Kidney tubule cell (primary cell): ENCODE measurements around the gene LHFPL2.
A peak's percentile ranks its signal among the peaks of the same experiment; 100 is the strongest.

Source experiments
- DNase-seq: peaks from one replicate; pipeline ENCODE4 v3.0.0-alpha.2; 2018; ENCODE audit warnings: low spot score

LHFPL2 gene

GRCh38 chr5:78568212-78568611, 80.4 kb downstream of the LHFPL2 start:
- no peak for DNase-seq

DNA sequence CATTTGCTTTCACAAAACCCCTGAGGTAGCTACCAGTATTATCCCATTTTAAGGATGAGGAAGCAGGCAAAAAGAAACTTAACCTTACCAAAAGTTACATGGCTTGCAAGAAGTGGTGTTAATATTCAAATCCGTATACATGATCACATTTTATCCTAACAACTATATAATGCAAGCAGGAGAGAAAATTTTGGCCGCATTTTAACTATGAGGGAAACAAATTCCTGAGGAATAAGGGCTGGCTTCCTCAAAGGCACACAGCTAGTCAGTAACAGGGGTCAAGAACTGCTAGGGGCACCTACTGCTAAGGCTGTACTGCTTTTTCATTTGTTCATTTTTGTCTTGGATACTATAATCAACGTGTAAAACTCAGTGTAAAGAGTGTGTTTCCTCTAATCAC, 81.0 kb downstream of the LHFPL2 start:
- DNase-seq, result no peak

DNA sequence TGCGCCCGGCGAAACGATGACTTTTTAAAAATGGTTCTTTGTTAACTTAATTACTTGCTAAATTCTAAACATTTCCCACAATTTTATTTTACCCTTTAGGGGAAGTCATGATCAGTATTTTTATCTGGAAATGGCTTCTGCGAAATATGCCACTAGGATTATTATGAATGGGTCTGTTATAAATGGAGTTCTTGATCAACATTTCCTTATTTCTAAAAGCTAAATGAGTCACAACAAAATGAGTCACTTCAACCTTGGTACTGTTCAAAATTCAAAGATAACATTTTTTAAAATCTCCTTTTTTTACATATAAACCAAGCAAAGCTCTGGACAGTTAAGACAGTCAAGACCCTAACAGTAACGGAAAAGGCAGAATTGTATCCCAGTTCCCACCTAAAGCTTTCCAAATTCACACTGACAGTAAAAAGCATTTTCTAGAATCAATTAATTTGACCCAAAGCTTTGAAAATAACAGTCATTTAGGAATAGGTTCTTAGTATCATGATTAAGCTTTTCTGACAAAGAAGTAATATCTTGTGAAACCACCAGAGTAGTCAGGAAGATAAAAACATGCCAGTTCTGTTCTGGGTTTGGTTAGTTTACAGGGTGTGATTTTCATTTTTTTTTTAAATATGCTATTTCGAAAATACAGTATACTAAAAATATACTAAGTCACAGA, 81.7 kb downstream of the LHFPL2 start:
- DNase-seq, result no peak

DNA sequence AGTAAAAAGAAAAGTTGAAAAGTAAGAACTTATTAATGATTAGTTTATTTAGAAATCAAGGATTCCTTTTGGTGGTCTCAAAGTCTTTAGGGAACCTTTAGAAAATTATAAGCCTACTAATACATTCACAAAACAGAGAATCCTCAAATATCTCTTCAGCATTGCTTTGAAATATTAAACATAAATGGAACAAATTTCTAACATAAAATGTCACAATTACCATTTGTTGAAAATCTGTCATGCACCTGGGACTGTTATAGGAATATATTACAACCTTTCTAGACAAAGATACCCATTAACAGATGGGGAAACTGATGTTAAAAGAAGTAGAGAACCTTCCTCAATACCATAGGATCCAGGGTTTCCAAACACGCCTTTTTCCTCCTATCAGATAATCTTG, 83.2 kb downstream of the LHFPL2 start:
- no peak for DNase-seq

GRCh38 chr5:78563621-78564020, 85.0 kb downstream of the LHFPL2 start:
- no peak for DNase-seq

DNA sequence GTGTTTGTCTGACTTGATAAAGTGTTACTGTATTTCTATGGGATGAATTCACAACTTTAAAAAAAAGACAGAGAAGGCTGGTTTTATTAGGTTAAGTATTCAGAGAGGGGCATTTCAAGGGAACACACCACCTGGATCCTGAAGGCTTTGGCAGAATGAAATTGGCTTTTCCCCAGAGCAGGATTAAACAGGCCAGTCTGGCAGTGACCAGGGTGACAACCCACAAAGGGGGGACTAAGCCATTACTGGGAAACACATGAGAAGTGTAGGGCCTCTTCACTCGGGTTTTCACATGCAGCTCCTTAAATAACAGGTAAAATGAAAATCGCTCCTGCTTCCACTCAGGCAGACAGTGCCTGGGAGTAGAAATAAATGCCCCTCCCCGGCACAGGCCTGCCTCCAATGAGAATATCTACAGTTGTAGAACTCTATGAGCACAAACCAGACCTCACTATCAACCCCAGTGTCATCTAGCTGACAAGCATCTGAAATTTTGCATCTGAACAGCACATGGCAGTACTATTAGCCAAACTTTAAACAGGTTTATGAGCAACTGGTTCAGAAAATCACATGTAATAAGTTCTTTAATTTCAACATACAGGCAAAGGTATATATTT, 85.8 kb downstream of the LHFPL2 start:
- no peak for DNase-seq

DNA sequence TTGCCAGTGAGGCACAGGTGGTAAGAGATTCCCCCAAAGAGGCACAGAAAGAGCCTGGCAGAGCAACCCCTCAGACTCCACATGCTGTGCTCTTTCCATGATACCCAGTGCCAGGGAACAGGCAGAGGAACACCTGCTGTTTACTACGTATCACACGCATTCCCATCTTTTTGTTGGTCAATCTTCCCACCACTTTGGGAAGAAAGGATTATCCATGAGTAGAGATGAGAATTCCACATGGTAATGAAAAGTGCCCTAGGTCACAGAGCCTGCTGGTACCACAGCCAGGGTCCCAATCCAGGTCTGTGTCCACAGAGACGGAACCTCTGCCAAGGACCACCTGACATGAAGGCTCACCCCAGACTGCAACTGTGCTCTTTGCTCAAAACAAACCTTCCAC, 86.6 kb downstream of the LHFPL2 start:
- DNase-seq, result no peak

- DNase-seq, result no peak
Measured at GRCh38 chr5:78561261-78561660, 87.3 kb downstream of the LHFPL2 start.

DNA sequence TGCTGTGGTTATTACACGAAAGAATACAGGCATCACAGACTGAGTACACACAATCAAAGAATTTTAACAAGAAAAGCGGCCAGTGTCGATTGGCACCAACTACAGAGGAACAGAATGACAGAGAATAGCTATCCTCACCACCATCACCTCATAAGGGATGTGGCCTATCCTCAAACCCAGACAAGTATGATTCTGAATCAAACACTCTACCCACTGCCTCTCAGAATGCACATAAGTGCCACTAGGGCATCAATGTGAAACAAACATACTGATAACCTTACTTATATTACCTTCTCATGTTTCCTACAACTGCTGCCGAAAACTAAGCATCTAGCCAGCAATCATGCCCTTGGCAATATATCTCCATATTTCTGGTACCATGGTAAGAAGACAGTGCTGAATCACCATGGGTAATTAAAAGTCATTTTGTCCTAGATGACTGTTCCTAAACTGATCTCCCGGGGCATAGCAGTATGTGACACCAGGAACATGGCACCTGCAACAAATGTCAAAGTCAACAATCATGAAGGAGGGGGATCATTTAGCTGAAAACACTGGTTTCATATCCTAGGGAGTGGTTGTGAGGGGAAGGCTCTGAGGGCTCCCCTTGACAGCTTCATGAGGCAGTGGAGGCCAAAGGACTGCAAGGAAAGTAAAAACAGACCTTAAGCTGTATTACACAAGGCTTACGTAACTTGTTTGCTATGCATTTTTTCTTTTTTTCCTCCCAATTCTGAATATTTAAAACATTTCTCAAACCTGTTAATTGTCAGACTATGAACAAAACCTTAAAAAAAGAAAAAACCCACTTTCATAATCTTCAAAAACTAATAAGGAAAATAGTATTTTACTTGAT, 88.3 kb downstream of the LHFPL2 start:
- DNase-seq, result no peak

DNA sequence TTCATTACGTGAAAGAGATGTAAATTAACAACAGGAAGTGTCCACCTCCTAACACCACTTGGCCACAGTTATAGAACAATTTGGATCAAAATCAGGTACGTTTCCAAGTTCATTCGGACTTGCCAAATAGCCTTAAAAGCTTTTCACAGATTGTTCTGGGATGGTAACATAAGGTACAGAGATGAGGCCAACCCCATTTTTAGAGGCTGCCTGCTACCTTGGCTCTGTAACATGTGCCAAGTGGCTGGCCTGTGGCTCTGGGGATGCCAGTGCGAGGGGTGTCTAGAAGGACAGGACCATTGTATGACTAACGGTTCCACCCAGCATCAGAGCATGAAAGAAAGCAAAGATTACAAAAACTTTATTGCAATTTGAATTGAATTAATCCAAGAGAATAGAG, 91.0 kb downstream of the LHFPL2 start:
- no peak for DNase-seq

- no peak for DNase-seq
Measured at GRCh38 chr5:78555870-78556269, 92.7 kb downstream of the LHFPL2 start.

DNA sequence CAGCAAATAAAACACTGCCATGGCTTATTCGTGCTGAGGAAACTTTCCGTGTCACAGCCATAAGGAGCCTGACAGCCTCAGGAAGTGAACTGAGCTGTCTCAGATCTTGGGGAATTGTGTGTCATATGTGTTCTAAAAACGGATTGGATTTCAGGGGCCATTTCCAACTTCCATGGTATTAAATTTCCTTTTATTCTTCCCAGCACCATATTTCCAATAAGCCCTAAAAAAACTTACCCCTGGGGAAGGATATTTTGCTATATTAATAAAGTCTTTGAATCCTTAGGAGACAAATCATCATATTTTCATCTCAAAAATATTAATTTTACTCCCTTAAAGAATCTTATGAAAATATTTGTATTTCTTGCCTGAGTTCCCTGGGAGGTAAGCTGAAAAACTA, 93.9 kb downstream of the LHFPL2 start:
- DNase-seq, result no peak

DNA sequence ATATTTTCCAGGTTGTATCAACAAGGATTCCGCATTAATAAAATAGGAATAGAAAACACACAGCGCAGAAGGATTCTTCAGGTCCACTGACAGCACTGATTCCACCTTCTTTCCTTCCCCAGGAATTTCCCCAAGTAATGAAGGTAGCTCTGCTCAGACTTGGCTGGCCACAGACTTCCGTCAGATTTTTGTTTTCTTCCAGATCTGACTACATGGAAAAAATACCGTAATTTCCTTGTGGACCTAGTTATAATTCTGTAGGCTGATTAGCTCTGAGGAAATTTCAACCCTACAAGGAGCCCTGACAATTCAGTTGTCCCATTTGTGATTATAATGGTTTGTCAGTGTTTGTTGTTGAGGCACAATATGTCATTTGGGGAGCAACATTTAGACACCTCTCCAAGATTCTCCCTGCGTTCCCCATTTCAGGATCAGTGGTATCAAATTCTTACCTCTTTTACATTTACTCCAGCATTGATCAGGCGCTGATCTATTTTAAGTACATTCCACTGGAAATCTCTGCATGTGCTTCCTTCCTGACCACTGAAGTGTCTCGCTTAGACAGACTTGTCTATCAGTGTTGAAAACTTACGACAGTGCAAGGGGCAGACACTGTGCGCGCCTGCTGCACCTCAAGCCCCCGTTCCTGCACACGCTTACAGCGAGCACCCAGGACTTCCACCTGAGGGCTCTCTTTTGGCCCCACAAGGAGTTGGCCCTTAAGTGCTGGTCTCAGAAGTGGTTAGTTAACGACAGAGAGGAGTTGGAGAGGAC, 94.8 kb downstream of the LHFPL2 start:
- no peak for DNase-seq

DNA sequence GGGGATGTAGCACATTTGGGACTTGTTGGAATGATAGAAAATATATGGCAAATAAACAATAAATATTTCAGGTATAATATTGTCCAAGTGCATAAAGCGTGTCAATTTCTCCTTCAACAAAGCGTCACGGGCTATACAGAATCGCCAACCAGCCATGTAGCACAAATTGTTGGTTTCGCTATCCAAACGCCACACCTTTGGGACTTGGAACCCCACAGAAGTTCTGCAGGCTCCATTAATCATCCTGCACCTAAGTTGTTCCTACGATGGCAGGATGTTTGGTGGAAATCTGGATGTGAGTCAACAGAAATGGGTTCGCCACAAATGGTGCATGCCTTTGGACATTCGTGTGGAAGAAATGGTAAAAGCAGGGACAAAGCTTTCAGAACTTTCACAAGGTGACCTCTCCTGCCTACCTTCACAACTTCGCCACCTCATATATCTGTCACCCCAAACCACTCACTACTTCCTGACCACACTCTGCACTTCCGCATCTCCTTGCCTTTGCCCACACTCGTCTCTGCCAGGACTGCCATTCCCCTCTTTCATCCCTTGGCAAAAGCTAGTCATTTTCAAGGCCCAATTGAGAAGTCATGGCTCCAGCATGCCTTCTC, 95.7 kb downstream of the LHFPL2 start:
- DNase-seq, result peak; percentile 6

DNA sequence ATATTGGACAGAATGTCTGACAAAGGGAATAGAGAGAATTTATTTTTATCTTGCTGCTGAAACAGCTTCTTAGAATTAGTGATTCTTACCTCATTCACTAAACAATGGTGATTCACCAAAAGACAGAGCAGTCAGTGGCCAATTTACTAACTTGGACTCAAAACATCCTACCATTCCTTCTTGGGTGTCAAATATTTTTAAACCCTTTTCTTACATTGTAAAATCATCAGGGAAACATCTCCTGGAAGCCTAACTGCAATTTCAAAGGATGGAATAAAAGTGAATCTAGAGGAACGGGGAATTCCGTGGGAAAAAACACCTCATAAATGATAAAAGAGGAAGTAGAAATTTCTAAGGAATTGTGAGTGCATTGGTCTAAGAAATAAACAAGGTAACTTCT, 97.7 kb downstream of the LHFPL2 start:
- peak; percentile 35 for DNase-seq

GRCh38 chr5:78549043-78549442, 99.5 kb downstream of the LHFPL2 start:
- no peak for DNase-seq

DNA sequence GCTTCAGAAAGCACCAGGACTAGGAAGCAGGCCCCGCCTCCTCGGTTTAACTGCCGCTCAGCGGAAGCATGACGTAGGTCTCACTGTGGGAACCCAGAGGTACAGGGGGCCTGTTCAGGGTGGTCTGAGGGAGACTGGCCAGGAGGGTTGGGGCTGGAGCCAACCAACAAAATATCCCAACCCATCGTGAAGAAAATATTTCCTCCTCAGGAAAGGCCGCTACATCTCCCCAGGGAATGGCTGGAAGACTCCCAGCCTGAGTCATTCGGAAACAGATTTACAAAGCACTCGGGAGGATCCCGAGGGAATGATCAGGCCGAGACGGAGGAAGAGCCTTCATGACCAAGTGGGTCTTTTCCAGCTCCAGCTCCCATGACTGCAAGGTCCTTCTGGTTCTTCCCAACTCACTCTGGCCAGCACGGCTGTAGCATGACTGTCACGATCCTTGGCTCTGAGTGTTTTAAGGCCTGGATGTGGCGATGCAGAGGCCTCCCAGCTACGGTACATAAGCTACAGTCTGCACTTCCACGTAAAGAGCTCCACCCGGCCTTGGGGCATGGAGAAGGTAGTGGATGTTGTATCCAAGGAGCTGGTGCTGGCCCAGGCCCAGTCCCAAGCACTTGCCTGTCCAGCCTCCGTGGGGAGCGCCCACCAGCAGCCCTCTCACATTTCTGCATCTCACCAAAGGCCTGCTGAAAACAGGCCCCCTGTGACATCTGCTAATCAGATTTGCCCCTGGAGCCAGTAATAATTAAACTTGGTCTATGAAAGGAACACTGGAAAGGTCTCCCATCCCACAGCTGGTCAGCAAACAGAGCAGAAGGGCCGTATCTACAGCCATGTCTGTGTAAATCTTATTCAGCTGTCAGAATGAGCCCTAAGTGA, 100.6 kb downstream of the LHFPL2 start:
- no peak for DNase-seq

GRCh38 chr5:78547183-78547582, 101.4 kb downstream of the LHFPL2 start:
- DNase-seq, result no peak

- DNase-seq, result no peak
Measured at GRCh38 chr5:78546276-78546996, 102.1 kb downstream of the LHFPL2 start.

- DNase-seq, result no peak
Measured at GRCh38 chr5:78545406-78545805, 103.2 kb downstream of the LHFPL2 start.
